HS-27A (cell line): ENCODE results near the gene SYT17.

Source experiments
- DNase-seq: peaks from one replicate; pipeline ENCODE4 v3.0.0-alpha.2; 2012; ENCODE audit warnings: low read depth, missing footprints

Gene SYT17

GRCh38 chr16:19301931-19302330 is 133.9 kb downstream of the SYT17 start:
- no peak for DNase-seq

GRCh38 chr16:19304750-19305149 is 136.7 kb downstream of the SYT17 start:
- no peak for DNase-seq

- DNase-seq, result no peak
Observed at GRCh38 chr16:19305443-19305842, 137.4 kb downstream of the SYT17 start.

DNA sequence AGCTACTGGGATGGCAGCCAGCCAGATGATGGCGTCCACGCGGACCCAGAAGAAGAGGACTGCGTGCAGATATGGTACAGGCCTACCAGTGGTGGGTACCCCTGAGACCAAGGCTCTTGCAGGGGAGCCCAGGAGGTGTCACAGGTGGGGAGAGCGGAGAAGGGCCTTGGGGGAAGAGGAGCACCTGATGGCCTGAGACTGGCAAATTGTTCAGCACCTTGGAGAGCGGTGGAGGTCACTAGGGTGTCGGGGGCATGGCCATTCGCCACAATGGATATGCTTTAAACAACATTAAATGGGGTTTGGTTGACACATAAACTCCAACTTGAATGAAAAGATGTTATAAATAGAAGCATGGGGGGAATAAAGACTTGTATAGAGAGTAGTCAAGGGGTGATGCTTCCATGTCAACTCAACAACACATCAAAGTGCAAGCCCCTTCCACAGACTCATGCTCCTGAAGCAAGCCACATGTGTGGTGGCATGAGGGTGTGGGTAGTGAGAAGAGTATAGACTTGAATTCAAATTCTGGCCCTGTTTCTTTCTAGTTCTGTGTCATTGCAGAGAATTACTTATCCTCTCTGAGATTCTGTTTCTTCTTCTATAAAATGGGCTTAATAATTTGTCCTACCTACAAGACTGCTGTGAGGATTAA is 139.7 kb downstream of the SYT17 start:
- no peak for DNase-seq

DNA sequence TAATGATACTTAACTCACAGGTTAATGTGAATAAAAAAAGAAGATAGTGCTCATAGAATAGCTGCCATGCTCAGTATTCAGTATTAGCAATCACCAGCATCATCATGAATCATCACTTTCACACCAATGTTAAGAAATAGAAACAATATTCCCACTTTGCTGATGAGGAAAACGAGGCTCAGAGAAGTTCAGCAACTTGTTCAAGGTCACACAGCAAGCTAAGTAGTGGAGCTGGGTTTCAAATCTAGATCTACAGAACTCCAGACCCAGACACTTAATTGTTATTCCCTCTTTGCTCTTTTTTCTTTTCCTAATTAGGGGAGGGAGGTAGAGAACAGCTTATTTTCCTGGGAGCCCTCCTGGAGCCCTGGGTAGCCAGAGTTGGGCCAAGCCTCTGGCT is 140.4 kb downstream of the SYT17 start:
- DNase-seq, result no peak

GRCh38 chr16:19309178-19309577 is 141.1 kb downstream of the SYT17 start:
- no peak for DNase-seq

DNA sequence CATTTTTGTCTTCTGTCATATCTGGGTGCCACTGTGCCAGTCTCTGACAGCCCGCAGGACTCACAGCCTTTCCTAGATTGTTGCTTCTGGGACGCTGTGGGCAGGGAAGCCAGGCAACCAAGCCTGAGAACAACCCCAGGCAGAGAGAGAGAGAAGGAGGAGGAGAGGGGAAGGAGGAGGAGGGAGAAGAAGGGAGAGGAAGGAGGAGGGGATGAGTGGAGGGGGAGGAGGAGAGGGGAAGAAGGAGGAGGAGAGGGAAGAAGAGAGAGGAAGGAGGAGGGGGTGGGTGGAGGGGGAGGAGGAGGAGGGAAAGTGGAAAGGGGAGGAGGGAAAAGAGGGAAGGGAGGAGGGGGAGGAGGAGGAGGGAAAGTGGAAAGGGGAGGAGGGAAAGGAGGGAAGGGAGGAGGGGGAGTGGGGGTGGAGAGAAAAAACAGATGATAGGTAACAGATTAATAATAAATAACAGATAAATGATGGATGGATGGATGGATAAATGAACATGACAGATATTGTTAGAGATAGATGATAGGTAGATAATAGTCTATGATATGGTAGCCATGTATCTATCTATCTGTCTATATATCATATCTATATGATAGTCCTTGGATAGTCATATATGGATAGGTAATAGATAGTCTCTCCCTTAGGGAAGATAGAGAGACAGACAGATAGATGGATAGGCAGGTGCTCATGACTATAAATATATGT is 146.8 kb downstream of the SYT17 start:
- no peak for DNase-seq

GRCh38 chr16:19315889-19316433 is 147.9 kb downstream of the SYT17 start:
- no peak for DNase-seq

DNA sequence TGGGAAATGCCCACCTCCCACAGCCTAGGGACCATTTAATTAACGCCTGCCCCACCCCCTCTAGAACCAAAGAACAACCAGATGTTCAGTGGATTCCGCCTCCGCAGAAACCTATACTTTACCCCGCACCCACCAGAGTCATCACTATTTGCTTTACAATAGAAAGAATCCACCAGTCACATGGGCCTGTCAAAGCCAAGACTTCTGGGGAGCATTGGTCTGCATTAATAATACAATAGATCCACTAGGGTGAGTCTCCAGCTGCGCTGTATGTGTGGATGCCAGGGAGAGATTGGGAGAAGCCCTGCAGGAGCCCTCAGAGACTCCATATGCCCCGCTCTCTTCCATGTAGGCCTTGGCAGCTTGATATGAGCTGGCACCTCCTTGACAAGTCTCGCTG is 148.8 kb downstream of the SYT17 start:
- DNase-seq, result no peak
